Mammary epithelial cell (primary cell): Measurements from ENCODE around the gene YIPF2.

ENCODE experiments used
- EZH2 ChIP-seq: IDR thresholded peaks from 2 replicates; pipeline ENCODE4 v1.6.1; 2012; ENCODE audit warnings: low read length, inconsistent platforms, borderline replicate concordance
- TF ChIP-seq, protein P1 (sequence below), 2 donors: IDR thresholded peaks in 1 of 2; conservative IDR thresholded peaks in 1 of 2; 2 replicates each; pipeline ENCODE4 v1.5.1; 2011 to 2012; ENCODE audit warnings: inconsistent platforms in 2 of 2, low read length in 2 of 2, mild to moderate bottlenecking in 2 of 2, control low read depth in 1 of 2, low read depth in 1 of 2; ENCODE audit not compliant: insufficient read depth in 1 of 2; ENCODE audit errors: extremely low read depth in 1 of 2

DNA sequence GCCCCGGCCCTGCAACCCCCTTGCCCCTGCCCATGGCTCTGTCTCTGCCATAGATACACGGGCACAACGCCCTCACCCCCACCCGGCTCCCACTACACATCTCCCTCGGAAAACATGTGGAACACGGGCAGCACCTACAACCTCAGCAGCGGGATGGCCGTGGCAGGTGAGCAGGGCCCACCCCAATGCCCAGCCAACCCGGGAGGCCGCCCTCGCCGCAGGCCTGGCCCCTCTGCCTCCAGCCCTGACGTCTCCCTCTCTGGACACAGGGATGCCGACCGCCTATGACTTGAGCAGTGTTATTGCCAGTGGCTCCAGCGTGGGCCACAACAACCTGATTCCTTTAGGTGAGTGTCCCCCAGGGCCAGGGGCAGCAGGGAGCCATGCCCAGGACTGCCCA lies 7.7 kb downstream of the YIPF2 start:
- TF ChIP-seq, protein P1, sequence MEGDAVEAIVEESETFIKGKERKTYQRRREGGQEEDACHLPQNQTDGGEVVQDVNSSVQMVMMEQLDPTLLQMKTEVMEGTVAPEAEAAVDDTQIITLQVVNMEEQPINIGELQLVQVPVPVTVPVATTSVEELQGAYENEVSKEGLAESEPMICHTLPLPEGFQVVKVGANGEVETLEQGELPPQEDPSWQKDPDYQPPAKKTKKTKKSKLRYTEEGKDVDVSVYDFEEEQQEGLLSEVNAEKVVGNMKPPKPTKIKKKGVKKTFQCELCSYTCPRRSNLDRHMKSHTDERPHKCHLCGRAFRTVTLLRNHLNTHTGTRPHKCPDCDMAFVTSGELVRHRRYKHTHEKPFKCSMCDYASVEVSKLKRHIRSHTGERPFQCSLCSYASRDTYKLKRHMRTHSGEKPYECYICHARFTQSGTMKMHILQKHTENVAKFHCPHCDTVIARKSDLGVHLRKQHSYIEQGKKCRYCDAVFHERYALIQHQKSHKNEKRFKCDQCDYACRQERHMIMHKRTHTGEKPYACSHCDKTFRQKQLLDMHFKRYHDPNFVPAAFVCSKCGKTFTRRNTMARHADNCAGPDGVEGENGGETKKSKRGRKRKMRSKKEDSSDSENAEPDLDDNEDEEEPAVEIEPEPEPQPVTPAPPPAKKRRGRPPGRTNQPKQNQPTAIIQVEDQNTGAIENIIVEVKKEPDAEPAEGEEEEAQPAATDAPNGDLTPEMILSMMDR (conservative IDR thresholded peaks at IDR 0.05 in 1 of 2, IDR thresholded peaks at IDR 0.05 in 1 of 2; ENCODE audit: extremely low read depth in 1 of 2, insufficient read depth in 1 of 2, low read depth in 1 of 2, low read length in 2 of 2) = no peak
- TF ChIP-seq EZH2 = no peak
